C4-2B (cell line): ENCODE data around the gene DRGX.

ENCODE experiments used
- H3K27ac ChIP-seq: fragments of 450-650 bp; 2 replicates; pipeline ENCODE4 v1.5.1; 2017
- CTCF ChIP-seq: fragments of 450-650 bp; conservative IDR thresholded peaks from 2 replicates; pipeline ENCODE4 v1.5.1; 2017; ENCODE audit warnings: mild to moderate bottlenecking
- ZFX ChIP-seq: fragments of 450-650 bp; IDR thresholded peaks from 2 replicates; pipeline ENCODE4 v1.6.1; 2017

The DRGX gene

DNA sequence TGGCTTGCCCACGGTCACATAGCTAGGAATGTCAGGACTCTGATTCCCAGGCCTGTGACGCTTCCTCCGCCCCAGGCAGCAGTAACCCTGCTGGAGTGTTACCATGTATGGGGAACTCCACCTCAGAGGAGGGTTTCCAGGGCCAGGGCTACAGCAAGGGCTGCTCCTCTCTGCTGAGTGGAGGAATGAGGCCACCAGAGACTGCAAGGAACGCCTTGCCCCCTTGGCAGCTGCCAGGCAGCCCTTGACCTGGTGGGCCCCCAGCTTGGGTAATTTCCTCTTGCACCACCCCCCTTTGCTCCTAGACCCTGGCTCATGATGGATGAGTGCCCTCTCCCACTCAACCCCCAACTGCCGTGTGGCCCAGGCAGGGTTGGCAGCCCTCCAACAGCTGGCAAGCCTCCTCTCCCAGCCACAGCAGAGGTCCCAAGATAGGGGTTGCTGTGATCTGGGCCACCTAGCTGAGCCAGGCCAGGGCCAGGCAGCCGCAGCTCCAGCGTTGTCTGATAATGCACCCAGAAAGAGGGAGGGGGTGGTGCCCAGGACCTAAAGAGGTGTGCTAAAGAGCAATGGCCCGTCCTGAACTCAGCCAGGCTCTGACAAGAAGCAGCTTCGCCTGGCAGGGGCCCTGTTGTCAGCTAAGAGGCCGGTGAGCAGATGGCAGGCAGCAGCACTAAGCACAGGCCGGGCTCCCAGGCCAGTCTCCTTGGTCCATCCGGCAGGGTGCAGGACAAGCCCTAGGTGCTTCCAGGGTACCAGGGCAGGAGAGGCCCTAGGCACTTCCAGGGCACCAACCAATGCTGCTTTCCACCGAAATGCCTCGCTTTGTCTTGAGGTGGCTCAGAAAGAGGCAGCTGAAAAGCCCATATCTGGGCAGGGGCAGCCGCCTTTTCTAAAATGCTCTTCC lies 35.4 kb downstream of the DRGX start:
- no peak for TF ChIP-seq ZFX
- TF ChIP-seq CTCF: no peak
- no peak overlapping the region for H3K27ac ChIP-seq

DNA sequence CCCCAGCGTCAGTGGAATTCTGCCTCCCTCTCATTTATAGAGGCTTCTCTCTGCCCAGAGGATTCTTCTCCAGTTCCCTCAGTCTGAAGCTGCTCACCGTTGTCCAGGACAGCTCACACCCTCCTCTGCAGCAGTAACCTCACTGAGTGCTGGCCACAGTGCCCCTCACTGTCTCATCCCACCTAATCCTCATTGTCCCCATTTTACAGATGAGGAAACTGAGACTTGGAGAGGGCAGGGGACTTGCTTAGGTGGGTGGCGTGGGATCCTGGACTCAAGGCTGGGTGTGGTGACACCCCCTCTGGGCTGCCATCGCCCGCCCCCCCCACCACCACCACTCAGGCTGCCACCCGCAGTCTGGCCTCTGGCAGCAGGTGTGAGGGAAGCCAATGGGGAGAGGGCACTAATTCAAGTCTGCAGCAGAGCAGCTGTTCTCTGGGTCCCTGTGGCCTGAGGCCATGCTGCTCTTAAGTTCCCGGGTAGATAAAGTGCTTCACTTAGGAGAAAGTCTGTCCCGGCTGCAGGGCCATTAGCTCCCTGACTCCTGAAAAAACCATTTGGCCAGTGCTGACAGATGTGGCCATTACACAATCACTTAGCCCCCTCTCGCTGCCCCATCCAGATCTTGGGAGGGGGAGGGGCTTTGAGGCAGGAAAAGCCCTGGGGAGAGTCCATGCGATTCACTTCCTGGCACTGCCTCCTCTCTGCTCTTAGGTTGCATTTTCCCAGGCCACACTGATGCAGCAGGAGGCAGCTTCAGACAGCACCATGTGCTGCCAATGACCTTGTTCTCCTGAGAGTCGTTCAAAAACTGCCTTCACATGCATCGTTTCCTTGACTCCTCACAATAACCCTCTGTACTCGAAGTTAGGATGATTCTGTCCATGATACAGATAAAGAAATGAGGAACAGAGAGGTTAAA lies 36.3 kb downstream of the DRGX start:
- H3K27ac ChIP-seq: no peak overlapping the region
- no peak for TF ChIP-seq ZFX
- TF ChIP-seq CTCF: no peak

- TF ChIP-seq ZFX: no peak
- no peak for TF ChIP-seq CTCF
- no peak overlapping the region for H3K27ac ChIP-seq
These were observed 38.0 kb downstream of the DRGX start for GRCh38 chr10:49357910-49358309.

GRCh38 chr10:49356944-49357343 lies 38.9 kb downstream of the DRGX start:
- no peak overlapping the region for H3K27ac ChIP-seq
- TF ChIP-seq CTCF (no peak), ZFX (no peak)

- H3K27ac ChIP-seq: no peak overlapping the region
- TF ChIP-seq CTCF (no peak), ZFX (no peak)
These were observed 39.7 kb downstream of the DRGX start for GRCh38 chr10:49356181-49356580.

DNA sequence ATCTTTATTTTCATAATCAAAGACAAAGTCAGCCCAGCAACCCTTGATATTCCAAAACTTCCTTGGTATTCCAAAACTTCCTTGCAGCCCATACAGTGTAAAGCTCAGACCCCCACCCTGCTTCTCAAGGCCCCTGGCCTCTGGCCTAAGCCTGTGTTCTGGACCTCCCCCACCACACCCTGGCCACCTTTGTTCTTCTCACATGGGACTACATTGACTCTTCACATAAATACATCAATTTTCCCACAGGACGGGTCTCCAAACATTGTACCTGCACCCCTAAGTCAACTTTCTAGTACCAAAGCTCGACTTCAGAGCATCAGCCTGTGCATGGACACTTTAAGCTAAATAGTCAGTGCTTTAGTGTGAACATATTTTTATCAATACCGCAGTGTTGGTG lies 40.7 kb downstream of the DRGX start:
- H3K27ac ChIP-seq: no peak overlapping the region
- TF ChIP-seq CTCF: no peak
- TF ChIP-seq ZFX: no peak

- TF ChIP-seq ZFX (no peak), CTCF (no peak)
- no peak overlapping the region for H3K27ac ChIP-seq
These were observed 41.3 kb downstream of the DRGX start for GRCh38 chr10:49354593-49354992.
